ENCODE results near the gene DLGAP1. TPM values are rescaled to one million over a fixed set of nuclear protein-coding genes. Genes with fewer than 3 reads are reported as not detected.
"Not testable (repeated sequence)": the region's sequence is repeated elsewhere in the genome, so short reads cannot be mapped to it uniquely, and the experiment has no call there.

Gene DLGAP1
- total RNA-seq, 1 experiment from 2014 or later, result 0.39 TPM

DNA sequence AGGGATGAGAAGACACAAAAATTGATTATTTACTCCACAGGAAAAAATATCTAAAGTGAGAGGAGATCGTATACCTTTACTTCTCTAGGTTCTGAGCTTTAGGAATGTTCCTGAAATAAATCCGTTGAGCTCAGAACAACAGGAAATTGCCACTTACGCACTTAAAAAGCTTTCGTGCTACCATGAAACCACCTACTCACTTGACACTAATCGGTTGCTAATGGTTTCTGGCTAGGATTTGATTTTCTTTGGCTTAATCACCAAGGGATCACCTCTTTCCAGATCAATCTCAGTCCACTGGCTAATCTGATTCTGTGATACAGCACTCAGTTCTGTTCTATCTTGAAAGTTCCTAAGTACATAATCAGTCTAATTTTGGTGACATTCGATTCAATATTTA is 419.6 kb downstream of the DLGAP1 start:
- H3K27me3 ChIP-seq (ENCODE audit: insufficient read depth, low read length), result no peaks in the 10 kb centered on the region
- intact Hi-C loops (cut with micrococcal nuclease), result no loop called here

DNA sequence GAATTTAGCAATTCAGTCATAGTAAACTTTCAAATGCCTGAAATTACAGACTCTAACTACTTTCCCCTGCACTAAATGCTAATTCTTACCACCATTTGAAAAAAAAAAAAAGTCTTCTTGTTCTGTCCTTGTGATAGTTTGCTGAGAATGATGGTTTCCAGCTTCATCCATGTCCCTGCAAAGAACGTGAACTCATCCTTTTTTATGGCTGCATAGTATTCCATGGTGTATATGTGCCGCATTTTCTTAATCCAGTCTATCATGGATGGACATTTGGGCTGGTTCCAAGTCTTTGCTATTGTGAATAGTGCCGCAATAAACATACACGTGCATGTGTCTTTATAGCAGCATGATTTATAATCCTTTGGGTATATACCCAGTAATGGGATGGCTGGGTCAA is 420.3 kb downstream of the DLGAP1 start:
- CTCF ChIA-PET; RAD21 ChIA-PET (ENCODE audit: low non-redundant PET in 1 of 2, low total read pairs in 2 of 2, uncharacterized antibody in 2 of 2, unreplicated experiment in 2 of 2); H3K79me2 ChIP-seq (ENCODE audit: insufficient read depth, low read length); ATAC-seq; H3K9me3 ChIP-seq (ENCODE audit: control insufficient read depth in 1 of 2, insufficient read depth in 1 of 2, low read depth in 1 of 2, low read length in 2 of 2); BruUV-seq (replicated peaks); H3K9ac ChIP-seq (ENCODE audit: low read length); H3K27me3 ChIP-seq (ENCODE audit: insufficient read depth, low read length); H3K27ac ChIP-seq (ENCODE audit: low read depth, low read length); H3K4me2 ChIP-seq (ENCODE audit: low read length); H3K36me3 ChIP-seq (ENCODE audit: control insufficient read depth in 1 of 2, insufficient read depth in 2 of 2, low read length in 2 of 2); DNase-seq (ENCODE audit: low read depth, low spot score); H3K4me3 ChIP-seq (replicated peaks in 1 of 2; ENCODE audit: low read depth in 1 of 2, low read length in 2 of 2); intact Hi-C loops (cut with micrococcal nuclease); H2AFZ ChIP-seq (ENCODE audit: low read depth, low read length, poor library complexity, severe bottlenecking); POLR2A ChIA-PET; H3K4me1 ChIP-seq (ENCODE audit: control insufficient read depth in 1 of 2, insufficient read depth in 2 of 2, low read length in 2 of 2); H3K9me2 ChIP-seq (ENCODE audit: insufficient read depth); H4K20me1 ChIP-seq (ENCODE audit: insufficient read depth): not testable (repeated sequence)

More for the DNA sequence above, 419.6 kb downstream of the DLGAP1 start:
- RAD21 ChIA-PET (ENCODE audit: low non-redundant PET in 1 of 2, low total read pairs in 2 of 2, uncharacterized antibody in 2 of 2, unreplicated experiment in 2 of 2), result no interaction called here
- no peak for ATAC-seq
- no peak for TF ChIP-seq YY1 (IDR thresholded peaks at IDR 0.05; ENCODE audit: extremely low read depth, insufficient replicate concordance, low read depth, low read length)
- TF ChIP-seq JUND (IDR thresholded peaks at IDR 0.05), result no peak
- no peak for TF ChIP-seq CBX3 (IDR thresholded peaks at IDR 0.05; ENCODE audit: low read depth)
- TF ChIP-seq EZH2 (IDR thresholded peaks at IDR 0.05), result no peak
- TF ChIP-seq POLR2A (IDR thresholded peaks at IDR 0.05; ENCODE audit: borderline replicate concordance, extremely low read depth, insufficient read depth, insufficient read length), result no peak
- TF ChIP-seq, protein P1, sequence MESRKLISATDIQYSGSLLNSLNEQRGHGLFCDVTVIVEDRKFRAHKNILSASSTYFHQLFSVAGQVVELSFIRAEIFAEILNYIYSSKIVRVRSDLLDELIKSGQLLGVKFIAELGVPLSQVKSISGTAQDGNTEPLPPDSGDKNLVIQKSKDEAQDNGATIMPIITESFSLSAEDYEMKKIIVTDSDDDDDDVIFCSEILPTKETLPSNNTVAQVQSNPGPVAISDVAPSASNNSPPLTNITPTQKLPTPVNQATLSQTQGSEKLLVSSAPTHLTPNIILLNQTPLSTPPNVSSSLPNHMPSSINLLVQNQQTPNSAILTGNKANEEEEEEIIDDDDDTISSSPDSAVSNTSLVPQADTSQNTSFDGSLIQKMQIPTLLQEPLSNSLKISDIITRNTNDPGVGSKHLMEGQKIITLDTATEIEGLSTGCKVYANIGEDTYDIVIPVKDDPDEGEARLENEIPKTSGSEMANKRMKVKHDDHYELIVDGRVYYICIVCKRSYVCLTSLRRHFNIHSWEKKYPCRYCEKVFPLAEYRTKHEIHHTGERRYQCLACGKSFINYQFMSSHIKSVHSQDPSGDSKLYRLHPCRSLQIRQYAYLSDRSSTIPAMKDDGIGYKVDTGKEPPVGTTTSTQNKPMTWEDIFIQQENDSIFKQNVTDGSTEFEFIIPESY (IDR thresholded peaks at IDR 0.05; ENCODE audit: extremely low read depth, insufficient replicate concordance, low read length), result no peak
- TF ChIP-seq EGR1 (IDR thresholded peaks at IDR 0.05; ENCODE audit: low read depth), result no peak
- TF ChIP-seq CEBPB (IDR thresholded peaks at IDR 0.05; ENCODE audit: low read depth), result no peak
- TF ChIP-seq TCF7L2 (IDR thresholded peaks at IDR 0.05; ENCODE audit: borderline replicate concordance, extremely low read depth, insufficient read depth, insufficient read length), result no peak
- TF ChIP-seq SP1 (IDR thresholded peaks at IDR 0.05; ENCODE audit: low read depth), result no peak
- no peak for TF ChIP-seq ZFX (IDR thresholded peaks at IDR 0.05)
- no peak for TF ChIP-seq ELF1 (IDR thresholded peaks at IDR 0.05; ENCODE audit: borderline replicate concordance, low read depth)
- TF ChIP-seq RAD21 (IDR thresholded peaks at IDR 0.05; ENCODE audit: low read depth), result no peak
- no peak for TF ChIP-seq POLR2AphosphoS5 (IDR thresholded peaks at IDR 0.05; ENCODE audit: low read depth, low read length)
- TF ChIP-seq, protein P2, sequence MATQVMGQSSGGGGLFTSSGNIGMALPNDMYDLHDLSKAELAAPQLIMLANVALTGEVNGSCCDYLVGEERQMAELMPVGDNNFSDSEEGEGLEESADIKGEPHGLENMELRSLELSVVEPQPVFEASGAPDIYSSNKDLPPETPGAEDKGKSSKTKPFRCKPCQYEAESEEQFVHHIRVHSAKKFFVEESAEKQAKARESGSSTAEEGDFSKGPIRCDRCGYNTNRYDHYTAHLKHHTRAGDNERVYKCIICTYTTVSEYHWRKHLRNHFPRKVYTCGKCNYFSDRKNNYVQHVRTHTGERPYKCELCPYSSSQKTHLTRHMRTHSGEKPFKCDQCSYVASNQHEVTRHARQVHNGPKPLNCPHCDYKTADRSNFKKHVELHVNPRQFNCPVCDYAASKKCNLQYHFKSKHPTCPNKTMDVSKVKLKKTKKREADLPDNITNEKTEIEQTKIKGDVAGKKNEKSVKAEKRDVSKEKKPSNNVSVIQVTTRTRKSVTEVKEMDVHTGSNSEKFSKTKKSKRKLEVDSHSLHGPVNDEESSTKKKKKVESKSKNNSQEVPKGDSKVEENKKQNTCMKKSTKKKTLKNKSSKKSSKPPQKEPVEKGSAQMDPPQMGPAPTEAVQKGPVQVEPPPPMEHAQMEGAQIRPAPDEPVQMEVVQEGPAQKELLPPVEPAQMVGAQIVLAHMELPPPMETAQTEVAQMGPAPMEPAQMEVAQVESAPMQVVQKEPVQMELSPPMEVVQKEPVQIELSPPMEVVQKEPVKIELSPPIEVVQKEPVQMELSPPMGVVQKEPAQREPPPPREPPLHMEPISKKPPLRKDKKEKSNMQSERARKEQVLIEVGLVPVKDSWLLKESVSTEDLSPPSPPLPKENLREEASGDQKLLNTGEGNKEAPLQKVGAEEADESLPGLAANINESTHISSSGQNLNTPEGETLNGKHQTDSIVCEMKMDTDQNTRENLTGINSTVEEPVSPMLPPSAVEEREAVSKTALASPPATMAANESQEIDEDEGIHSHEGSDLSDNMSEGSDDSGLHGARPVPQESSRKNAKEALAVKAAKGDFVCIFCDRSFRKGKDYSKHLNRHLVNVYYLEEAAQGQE (IDR thresholded peaks at IDR 0.05; ENCODE audit: low read depth), result no peak
- no peak for TF ChIP-seq ZNF274 (IDR thresholded peaks at IDR 0.05; ENCODE audit: low read depth, low read length)
- no peak for TF ChIP-seq SIN3A (IDR thresholded peaks at IDR 0.05; ENCODE audit: low read depth)
- TF ChIP-seq, protein P3, sequence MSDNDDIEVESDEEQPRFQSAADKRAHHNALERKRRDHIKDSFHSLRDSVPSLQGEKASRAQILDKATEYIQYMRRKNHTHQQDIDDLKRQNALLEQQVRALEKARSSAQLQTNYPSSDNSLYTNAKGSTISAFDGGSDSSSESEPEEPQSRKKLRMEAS (IDR thresholded peaks at IDR 0.05), result no peak
- CTCF ChIA-PET, result no interaction called here
- POLR2A ChIA-PET, result no interaction called here
- no peak overlapping the region for H2AFZ ChIP-seq (ENCODE audit: low read depth, low read length, poor library complexity, severe bottlenecking)
- no peaks in the 10 kb centered on the region for H3K79me2 ChIP-seq (ENCODE audit: insufficient read depth, low read length)
- no peaks in the 10 kb centered on the region for H3K9me3 ChIP-seq (ENCODE audit: control insufficient read depth in 1 of 2, insufficient read depth in 1 of 2, low read depth in 1 of 2, low read length in 2 of 2)
- no peak for DNase-seq (ENCODE audit: low read depth, low spot score)
- H3K4me1 ChIP-seq (ENCODE audit: control insufficient read depth in 1 of 2, insufficient read depth in 2 of 2, low read length in 2 of 2), result no peaks in the 10 kb centered on the region
- no TSS peak for BruUV-seq (replicated peaks)
- H3K9ac ChIP-seq (ENCODE audit: low read length), result no peak overlapping the region
- H3K4me2 ChIP-seq (ENCODE audit: low read length), result no peak overlapping the region
- H3K9me2 ChIP-seq (ENCODE audit: insufficient read depth), result no peaks in the 10 kb centered on the region
- no peaks in the 10 kb centered on the region for H4K20me1 ChIP-seq (ENCODE audit: insufficient read depth)
- no peak overlapping the region for H3K4me3 ChIP-seq (replicated peaks in 1 of 2; ENCODE audit: low read depth in 1 of 2, low read length in 2 of 2)
- no peak overlapping the region for H3K27ac ChIP-seq (ENCODE audit: low read depth, low read length)
- H3K36me3 ChIP-seq (ENCODE audit: control insufficient read depth in 1 of 2, insufficient read depth in 2 of 2, low read length in 2 of 2), result no peaks in the 10 kb centered on the region

Data from HCT116 (cell line).